IMR-90 (cell line): ENCODE measurements around the gene PTPN3. TPM values are rescaled to one million over a fixed set of nuclear protein-coding genes. Genes with fewer than 3 reads are reported as not detected.

Source experiments
- ATAC-seq: fragments of 200-7000 bp; cut with Tn5 transposase; 2 replicates; pipeline ENCODE4 v1.9.1; 2020; ENCODE audit warnings: low read depth, mild to moderate bottlenecking, moderate library complexity
- BruUV-seq: library from RNA; stranded (reverse); fragments of 400-500 nt; replicated peaks from 2 replicates; lab custom pipeline; 2021; lab: Mats Ljungman, UMichigan
- CTCF ChIA-PET: fragments of 300-600 bp; formaldehyde crosslinking; extraction: SDS; loops from one replicate; lab custom pipeline; 2021; ENCODE audit warnings: antibody characterized with exemption; lab: Yijun Ruan, JAX
- POLR2A ChIA-PET: fragments of 300-600 bp; sonication (Branson Sonifier 250); formaldehyde crosslinking; loops from one replicate; lab custom pipeline; 2022; ENCODE audit warnings: antibody characterized with exemption; ENCODE audit not compliant: unreplicated experiment; lab: Charles Lee
- DNase-seq: peaks from one replicate; pipeline ENCODE4 v3.0.0; 2013
- H2AFZ ChIP-seq: replicated peaks from 2 replicates; pipeline ENCODE3; 2013; ENCODE audit warnings: low read length, mild to moderate bottlenecking; ENCODE audit not compliant: poor library complexity
- H2AK5ac ChIP-seq: 2 replicates; pipeline ENCODE4 v1.6.1; 2013; ENCODE audit warnings: low read depth, low read length, inconsistent platforms
- H2AK9ac ChIP-seq: replicated peaks from 2 replicates; pipeline ENCODE3; 2013; ENCODE audit warnings: mild to moderate bottlenecking, low read depth, low read length, moderate library complexity; ENCODE audit not compliant: poor library complexity
- H2BK120ac ChIP-seq: 2 replicates; pipeline ENCODE4 v1.6.1; 2013; ENCODE audit warnings: low read depth, low read length, inconsistent platforms
- H2BK15ac ChIP-seq: 3 replicates; pipeline ENCODE4 v1.6.1; 2013; ENCODE audit warnings: low read depth, low read length, inconsistent platforms
- H2BK20ac ChIP-seq: 2 replicates; pipeline ENCODE4 v1.6.1; 2013; ENCODE audit warnings: low read depth, mild to moderate bottlenecking, inconsistent platforms, low read length, moderate library complexity
- H2BK5ac ChIP-seq: 2 replicates; pipeline ENCODE4 v1.6.1; 2013; ENCODE audit warnings: mild to moderate bottlenecking, low read depth, low read length, inconsistent platforms; ENCODE audit not compliant: poor library complexity, severe bottlenecking
- H3K14ac ChIP-seq: replicated peaks from 2 replicates; pipeline ENCODE4 v1.6.1; 2013; ENCODE audit warnings: low read depth, low read length, inconsistent platforms
- H3K18ac ChIP-seq: 2 replicates; pipeline ENCODE4 v1.6.1; 2013; ENCODE audit warnings: low read depth, low read length, control low read depth
- H3K23ac ChIP-seq: 2 replicates; pipeline ENCODE4 v1.6.1; 2013; ENCODE audit warnings: low read depth, low read length, inconsistent platforms
- H3K27ac ChIP-seq: 2 replicates; pipeline ENCODE4 v1.5.1; 2013; ENCODE audit warnings: mild to moderate bottlenecking, control low read depth, low read length; ENCODE audit not compliant: insufficient read depth
- H3K27me3 ChIP-seq: 2 replicates; pipeline ENCODE4 v1.6.1; 2013; ENCODE audit warnings: low read length; ENCODE audit not compliant: control insufficient read depth, insufficient read depth
- H3K36me3 ChIP-seq: 2 replicates; pipeline ENCODE4 v1.6.1; 2013; ENCODE audit warnings: low read length, mixed read lengths; ENCODE audit not compliant: control insufficient read depth, insufficient read depth
- H3K4ac ChIP-seq: 2 replicates; pipeline ENCODE4 v1.6.1; 2013; ENCODE audit warnings: low read depth, low read length, inconsistent platforms
- H3K4me1 ChIP-seq: 2 replicates; pipeline ENCODE4 v1.6.1; 2013; ENCODE audit warnings: low read length, mixed read lengths; ENCODE audit not compliant: control insufficient read depth, insufficient read depth
- H3K4me2 ChIP-seq: 2 replicates; pipeline ENCODE4 v1.6.1; 2013; ENCODE audit warnings: low read depth, mild to moderate bottlenecking, control low read depth, low read length, moderate library complexity
- H3K4me3 ChIP-seq: 2 replicates; pipeline ENCODE4 v1.5.1; 2013; ENCODE audit warnings: low read depth, mild to moderate bottlenecking, control low read depth, low read length, moderate library complexity; ENCODE audit not compliant: insufficient read depth
- H3K56ac ChIP-seq: 2 replicates; pipeline ENCODE4 v1.6.1; 2013; ENCODE audit warnings: low read length, inconsistent platforms; ENCODE audit not compliant: insufficient read depth; ENCODE audit errors: extremely low read depth
- H3K79me1 ChIP-seq, 2 experiments: 2 replicates each; pipeline ENCODE4 v1.6.1; 2013; ENCODE audit warnings: low read length in 2 of 2, inconsistent platforms in 1 of 2, low read depth in 1 of 2
- H3K9ac ChIP-seq: 2 replicates; pipeline ENCODE4 v1.6.1; 2013; ENCODE audit warnings: low read depth, low read length, control low read depth
- H3K9me1 ChIP-seq: 2 replicates; pipeline ENCODE4 v1.6.1; 2013; ENCODE audit warnings: low read length, inconsistent platforms; ENCODE audit not compliant: insufficient read depth
- H3K9me3 ChIP-seq: 2 replicates; pipeline ENCODE4 v1.6.1; 2013; ENCODE audit warnings: low read length; ENCODE audit not compliant: control insufficient read depth, insufficient read depth
- H4K20me1 ChIP-seq: 2 replicates; pipeline ENCODE4 v1.6.1; 2013; ENCODE audit warnings: low read length, inconsistent platforms; ENCODE audit not compliant: insufficient read depth
- H4K5ac ChIP-seq: 2 replicates; pipeline ENCODE4 v1.6.1; 2013; ENCODE audit warnings: mild to moderate bottlenecking, low read depth, low read length, control low read depth
- H4K8ac ChIP-seq, 2 experiments: 2 replicates each; pipeline ENCODE4 v1.6.1; 2013; ENCODE audit warnings: low read depth in 2 of 2, low read length in 2 of 2, control low read depth in 1 of 2, inconsistent platforms in 1 of 2
- H4K91ac ChIP-seq: 2 replicates; pipeline ENCODE4 v1.6.1; 2013; ENCODE audit warnings: low read depth, low read length, inconsistent platforms; ENCODE audit not compliant: insufficient read depth
- CTCF ChIP-seq: conservative IDR thresholded peaks from 2 replicates; pipeline ENCODE4 v1.5.1; 2012; ENCODE audit warnings: mild to moderate bottlenecking, low read depth, low read length, improper control_type of control experiment
- MAFK ChIP-seq: IDR thresholded peaks from 2 replicates; pipeline ENCODE4 v1.6.1; 2012; ENCODE audit warnings: low read depth, low read length, improper control_type of control experiment
- WGBS, 2 experiments: methylation state at CpG; one replicate each; pipeline versions ENCODE4 v1.1.5 to v1.1.7; 2013; ENCODE audit warnings: missing lambda C conversion rate in 2 of 2; ENCODE audit not compliant: insufficient read length in 1 of 2; ENCODE audit errors: extremely low coverage in 2 of 2; 5-methylcytosine and 5-hydroxymethylcytosine counted together
- dilution Hi-C: fragments of 300-500 bp; cut with HindIII; formaldehyde crosslinking; loops from one replicate; pipeline ENCODE4 v1.14.3; 2018; ENCODE audit warnings: low sequenced_read_pairs; ENCODE audit not compliant: unreplicated experiment
- in situ Hi-C: fragments of 300-500 bp; cut with MboI; formaldehyde crosslinking; loops from 3 replicates; pipeline ENCODE4 v1.14.3; 2019; ENCODE audit warnings: low sequenced_read_pairs, inconsistent platforms, mixed read lengths
- intact Hi-C: fragments of 100-400 bp; cut with micrococcal nuclease; formaldehyde crosslinking; loops from 2 replicates; pipeline ENCODE4 v1.10.0; 2022
- polyA plus RNA-seq, 3 experiments: library from polyadenylated mRNA; depleted of rRNA; stranded (reverse); fragments of >200 nt; gene quantifications; 2 replicates each; pipeline ENCODE4 v1.2.3, GENCODE V29; 2012; ENCODE audit warnings: low replicate concordance in 1 of 3
- total RNA-seq: library from RNA; depleted of rRNA; stranded (reverse); fragments of >200 nt; gene quantifications from 2 replicates; pipeline ENCODE4 v1.2.3, GENCODE V29; 2012

Gene PTPN3
- total and polyA plus RNA-seq, 2 of the 4 experiments (the other 2 are of a cell fraction): 0.72 to 0.89 TPM

GRCh38 chr9:109454601-109455155 is 43.4 kb downstream of the PTPN3 start:
- Histone ChIP-seq H2BK5ac (no peak overlapping the region), H4K91ac (no peak overlapping the region), H3K9ac (no peak overlapping the region), H3K79me1 (no peaks in the 10 kb centered on the region), H4K5ac (no peak overlapping the region), H2BK15ac (no peak overlapping the region), H3K4me1 (no peaks in the 10 kb centered on the region), H3K27me3 (no peaks in the 10 kb centered on the region; the same call in 1 of the 2 replicates), H2AK5ac (no peak overlapping the region), H3K18ac (no peak overlapping the region), H2AFZ (no peak overlapping the region), H3K27ac (no peak overlapping the region), H2BK20ac (no peak overlapping the region), H3K4me2 (no peak overlapping the region), H3K4me3 (no peak overlapping the region), H3K9me3 (no peaks in the 10 kb centered on the region), H2BK120ac (no peak overlapping the region), H3K14ac (no peak overlapping the region), H3K4ac (no peak overlapping the region), H3K9me1 (no peaks in the 10 kb centered on the region), H3K23ac (no peak overlapping the region), H3K36me3 (no peaks in the 10 kb centered on the region), H4K8ac (no peak overlapping the region), H2AK9ac (no peak overlapping the region), H4K20me1 (no peaks in the 10 kb centered on the region), H3K56ac (no peak overlapping the region)
- in situ Hi-C loops (no loop called here), dilution Hi-C loops (no loop called here), intact Hi-C loops (no loop called here)
- DNase-seq (no peak), ATAC-seq (no peak)
- ChIA-PET POLR2A (no interaction called here), CTCF (interaction anchor here (1.0 to 1.5 kb wide), 3 partner anchors 11 to 72 kb away, joined by 3 to 4 read pairs (median 3); no protein-coding TSS in a partner anchor)
- BruUV-seq: no TSS peak
- TF ChIP-seq CTCF (no peak), MAFK (0 out of 2 replicates have a peak, but pooled peaks have one; percentile 3)
- WGBS, 2 experiments: no CpG with 5 or more reads among the region's 5 CpGs
